Smooth muscle cell (in vitro differentiated cells): ENCODE data around the gene LYPLA2. TPM values are rescaled to one million over a fixed set of nuclear protein-coding genes. Genes with fewer than 3 reads are reported as not detected.

Source experiments
- DNase-seq: peaks from one replicate; lab custom pipeline; 2025; ENCODE audit not compliant: unreplicated experiment; lab: John Stamatoyannopoulos, UW
- H2AFZ ChIP-seq: fragments of 200-600 bp; sonication (generic); 2 replicates; pipeline ENCODE4 v1.6.0; 2016; ENCODE audit warnings: antibody characterized with exemption, low read depth, mild to moderate bottlenecking
- H3F3A ChIP-seq: fragments of 200-600 bp; sonication (generic); 2 replicates; pipeline ENCODE4 v1.6.0; 2017; ENCODE audit warnings: antibody characterized with exemption, low read depth
- H3K27ac ChIP-seq: fragments of 200-600 bp; sonication (generic); 2 replicates; pipeline ENCODE4 v1.5.1; 2016; ENCODE audit warnings: low read depth, mild to moderate bottlenecking
- H3K27me3 ChIP-seq: fragments of 200-600 bp; sonication (generic); 2 replicates; pipeline ENCODE4 v1.6.1; 2016; ENCODE audit warnings: low read depth, mild to moderate bottlenecking
- H3K36me3 ChIP-seq: fragments of 200-600 bp; sonication (generic); 2 replicates; pipeline ENCODE4 v1.5.1; 2016; ENCODE audit warnings: low read depth
- H3K4me1 ChIP-seq: fragments of 200-600 bp; sonication (generic); 2 replicates; pipeline ENCODE4 v1.5.1; 2016; ENCODE audit warnings: low read depth
- H3K4me2 ChIP-seq: fragments of 200-600 bp; sonication (generic); 2 replicates; pipeline ENCODE4 v1.6.0; 2016; ENCODE audit warnings: mild to moderate bottlenecking
- H3K4me3 ChIP-seq: fragments of 200-600 bp; sonication (generic); 2 replicates; pipeline ENCODE4 v1.5.1; 2016; ENCODE audit warnings: mild to moderate bottlenecking
- H3K79me2 ChIP-seq: fragments of 200-600 bp; sonication (generic); 2 replicates; pipeline ENCODE4 v1.6.0; 2016; ENCODE audit warnings: low read depth, mild to moderate bottlenecking
- H3K9ac ChIP-seq: fragments of 200-600 bp; sonication (generic); 2 replicates; pipeline ENCODE4 v1.6.0; 2016; ENCODE audit warnings: low read depth
- H3K9me3 ChIP-seq: fragments of 200-600 bp; sonication (generic); replicated peaks from 2 replicates; pipeline ENCODE4 v1.5.1; 2016; ENCODE audit warnings: low read depth
- H4K20me1 ChIP-seq: fragments of 200-600 bp; sonication (generic); 2 replicates; pipeline ENCODE4 v1.6.0; 2016; ENCODE audit warnings: low read depth
- CTCF ChIP-seq: fragments of 200-600 bp; sonication (generic); IDR thresholded peaks from 2 replicates; pipeline ENCODE4 v1.5.1; 2017; ENCODE audit warnings: borderline replicate concordance, mild to moderate bottlenecking, antibody characterized with exemption; ENCODE audit not compliant: insufficient read depth, poor library complexity, severe bottlenecking
- WGBS: methylation state at CpG from one replicate; pipeline ENCODE4 v1.1.7; 2016; ENCODE audit warnings: low lambda C conversion rate; 5-methylcytosine and 5-hydroxymethylcytosine counted together
- polyA plus RNA-seq: library from polyadenylated mRNA; unstranded; fragments of >200 nt; fragmentation: Nextera tagmentation; extraction: Ambion mirVana; gene quantifications from 2 replicates; pipeline ENCODE4 v1.2.1, GENCODE V29; 2016
- total RNA-seq: library from RNA; depleted of rRNA; stranded (reverse); fragments of >200 nt; gene quantifications from 2 replicates; pipeline ENCODE4 v1.2.3, GENCODE V29; 2014

LYPLA2 gene
- total and polyA plus RNA-seq, 2 experiments from 2014 or later: 74.9 to 94.3 TPM

DNA sequence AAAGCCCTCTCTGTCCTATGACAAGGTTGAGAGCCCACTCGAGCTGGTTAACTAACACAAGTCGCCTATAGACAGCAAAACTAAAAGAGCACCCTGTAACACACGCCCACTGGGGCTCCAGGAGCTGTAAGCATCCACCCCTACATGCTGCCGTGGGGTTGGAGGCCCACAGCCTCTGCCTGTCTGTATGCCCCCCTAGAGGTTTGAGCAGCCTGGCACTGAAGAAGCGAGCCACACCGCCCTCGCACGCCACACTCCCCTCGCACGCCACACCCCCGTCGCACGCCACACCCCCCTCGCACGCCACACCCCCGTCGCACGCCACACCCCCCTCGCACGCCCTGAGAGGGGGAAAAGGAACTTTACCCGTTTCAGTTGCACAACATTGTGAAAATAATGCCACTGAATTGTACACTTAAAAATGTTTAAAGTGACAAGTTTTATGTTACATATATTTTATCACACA lies 47.5 kb downstream of the LYPLA2 start:
- 3% methylated on average over 19 of the region's 21 CpGs for WGBS
- DNase-seq: peak; percentile 54
- Histone ChIP-seq H3K4me2 (peak overlapping the region; percentile 89), H3K27ac (no peak overlapping the region), H3F3A (no peaks in the 10 kb centered on the region), H3K4me1 (peaks cover 3% of the 10 kb centered on the region), H3K4me3 (peak overlapping the region; percentile 46), H3K36me3 (no peaks in the 10 kb centered on the region), H3K9ac (no peak overlapping the region), H3K9me3 (no peaks in the 10 kb centered on the region), H2AFZ (peak overlapping the region; percentile 79), H3K79me2 (no peaks in the 10 kb centered on the region), H4K20me1 (no peaks in the 10 kb centered on the region), H3K27me3 (peaks cover 18% of the 10 kb centered on the region)
- no peak for TF ChIP-seq CTCF

DNA sequence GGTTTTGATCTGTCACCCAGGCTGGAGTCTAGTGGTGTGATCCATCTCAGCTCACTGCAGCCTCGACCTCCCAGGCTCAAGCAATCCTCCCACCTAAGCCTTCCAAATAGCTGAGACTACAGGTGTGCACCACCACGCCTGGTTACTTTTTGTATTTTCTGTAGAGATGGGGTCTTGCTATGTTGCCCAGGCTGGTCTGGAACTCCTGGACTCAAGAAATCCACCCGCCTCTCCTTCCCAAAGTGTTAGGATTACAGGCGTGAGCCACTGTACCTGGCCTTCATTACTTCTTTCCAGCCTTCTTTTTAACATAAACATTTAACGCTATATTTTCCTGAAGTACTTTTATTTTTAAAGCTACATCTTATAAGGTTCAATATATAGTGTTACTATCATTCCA lies 52.7 kb downstream of the LYPLA2 start:
- Histone ChIP-seq H3K36me3 (no peaks in the 10 kb centered on the region), H3K9me3 (no peaks in the 10 kb centered on the region), H3K27me3 (peaks cover 4% of the 10 kb centered on the region), H3K27ac (no peak overlapping the region), H3K79me2 (no peaks in the 10 kb centered on the region), H3K4me3 (no peak overlapping the region), H4K20me1 (no peaks in the 10 kb centered on the region), H3K4me2 (no peak overlapping the region), H2AFZ (no peak overlapping the region), H3K4me1 (peaks cover 3% of the 10 kb centered on the region), H3K9ac (no peak overlapping the region), H3F3A (no peaks in the 10 kb centered on the region)
- WGBS: 90% methylated on average over 5 of the region's 5 CpGs
- no peak for TF ChIP-seq CTCF
- DNase-seq: no peak

Other genes starting within 250 kb of the LYPLA2 start
- 629 and 752 TPM in 2 replicates for gene ID3, start 231.6 kb upstream of the LYPLA2 start, total RNA-seq
- 929 and 1,018 TPM in 2 replicates for gene ID3, start 231.6 kb upstream of the LYPLA2 start, polyA plus RNA-seq
- gene RPL11, start 99.3 kb upstream of the LYPLA2 start, total RNA-seq: 685 and 899 TPM in 2 replicates
- 528 and 622 TPM in 2 replicates for gene RPL11, start 99.3 kb upstream of the LYPLA2 start, polyA plus RNA-seq
- gene ELOA, start 47.7 kb upstream of the LYPLA2 start, total RNA-seq: 33.4 and 36.2 TPM in 2 replicates
- gene ELOA, start 47.7 kb upstream of the LYPLA2 start, polyA plus RNA-seq: 28.1 and 30.5 TPM in 2 replicates
- gene PITHD1, start 12.7 kb upstream of the LYPLA2 start, total RNA-seq: 49.6 and 49.8 TPM in 2 replicates
- gene PITHD1, start 12.7 kb upstream of the LYPLA2 start, polyA plus RNA-seq: 32.0 and 36.1 TPM in 2 replicates
- 40.3 and 51.7 TPM in 2 replicates for gene GALE, start 9.6 kb downstream of the LYPLA2 start, total RNA-seq
- gene GALE, start 9.6 kb downstream of the LYPLA2 start, polyA plus RNA-seq: 75.2 and 79.1 TPM in 2 replicates
- gene HMGCL, start 34.3 kb downstream of the LYPLA2 start, total RNA-seq: 43.0 and 47.6 TPM in 2 replicates
- 46.5 and 51.2 TPM in 2 replicates for gene HMGCL, start 34.3 kb downstream of the LYPLA2 start, polyA plus RNA-seq
- 12.5 and 19.0 TPM in 2 replicates for gene FUCA1, start 77.1 kb downstream of the LYPLA2 start, total RNA-seq
- 10.4 and 16.4 TPM in 2 replicates for gene FUCA1, start 77.1 kb downstream of the LYPLA2 start, polyA plus RNA-seq
- gene CNR2, start 122.2 kb downstream of the LYPLA2 start, total RNA-seq: not detected in 2 replicates
- not detected in 2 replicates for gene CNR2, start 122.2 kb downstream of the LYPLA2 start, polyA plus RNA-seq
- gene PNRC2, start 168.7 kb downstream of the LYPLA2 start, total RNA-seq: 77.8 and 98.5 TPM in 2 replicates
- 53.3 and 55.8 TPM in 2 replicates for gene PNRC2, start 168.7 kb downstream of the LYPLA2 start, polyA plus RNA-seq
- gene SRSF10, start 189.2 kb downstream of the LYPLA2 start, total RNA-seq: 93.7 and 111 TPM in 2 replicates
- gene SRSF10, start 189.2 kb downstream of the LYPLA2 start, polyA plus RNA-seq: 86.8 and 87.1 TPM in 2 replicates